G401.6 (cell line): ENCODE data around the gene PIGR.

Experiments
- FAIRE-seq: peaks from 2 replicates; lab custom pipeline; 2012; peaks lifted over from hg19 to GRCh38; lab: Jason Lieb, UNC

PIGR gene

DNA sequence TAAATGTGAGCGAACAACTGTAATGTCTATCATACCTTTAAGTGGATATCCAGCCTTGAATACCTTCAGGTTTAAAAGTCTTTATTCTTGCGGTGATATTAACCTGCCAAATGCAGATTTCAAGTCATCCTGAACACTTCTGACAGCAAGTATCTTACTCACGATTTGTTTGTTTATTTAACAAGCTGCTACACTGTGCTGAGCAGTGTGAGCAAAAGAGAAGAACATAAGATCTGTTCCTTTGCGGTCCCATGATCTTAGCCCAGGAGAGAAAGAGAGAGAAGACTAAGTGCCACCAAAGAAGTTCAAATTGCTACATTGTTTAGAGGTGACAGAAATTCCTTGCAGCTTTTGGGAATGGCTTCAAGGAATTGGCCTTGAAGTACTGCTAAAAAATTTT, 58.6 kb downstream of the PIGR start:
- no peak for FAIRE-seq

GRCh38 chr1:206886831-206887230, 59.4 kb downstream of the PIGR start:
- FAIRE-seq, result no peak

DNA sequence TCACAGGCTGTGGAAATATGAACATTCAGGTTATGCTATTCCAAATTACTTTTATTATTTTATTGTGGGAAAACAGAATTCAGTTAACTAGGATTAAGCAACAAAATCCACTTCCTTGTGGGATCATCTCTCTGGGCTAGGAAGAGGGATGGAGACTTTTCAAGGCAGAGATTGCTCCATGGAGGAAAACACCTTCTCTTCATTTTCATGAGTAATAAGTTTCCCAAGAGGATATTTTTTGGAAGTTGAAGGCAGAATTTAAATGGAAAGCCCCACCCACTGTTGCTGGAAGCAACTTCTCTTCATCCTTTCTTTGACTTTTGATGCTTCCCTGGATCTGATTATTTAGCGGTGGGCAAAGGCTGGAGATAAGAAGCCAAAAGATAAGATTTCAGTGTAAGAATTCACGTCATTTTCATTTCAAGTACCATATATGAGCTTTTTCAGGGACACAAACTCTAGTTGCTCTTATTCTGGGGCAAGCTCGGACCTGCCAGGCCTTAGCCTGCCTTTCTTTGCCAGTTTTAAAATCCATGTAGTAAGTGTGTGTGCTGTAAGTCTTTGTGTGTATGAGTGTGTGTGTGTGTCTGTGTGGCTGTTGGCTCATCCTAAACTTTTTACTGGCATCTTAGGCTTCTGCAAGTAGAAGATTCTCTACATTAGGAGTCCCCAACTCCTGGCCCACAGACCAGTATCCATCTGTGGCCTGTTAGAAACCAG, 60.8 kb downstream of the PIGR start:
- FAIRE-seq, result no peak

DNA sequence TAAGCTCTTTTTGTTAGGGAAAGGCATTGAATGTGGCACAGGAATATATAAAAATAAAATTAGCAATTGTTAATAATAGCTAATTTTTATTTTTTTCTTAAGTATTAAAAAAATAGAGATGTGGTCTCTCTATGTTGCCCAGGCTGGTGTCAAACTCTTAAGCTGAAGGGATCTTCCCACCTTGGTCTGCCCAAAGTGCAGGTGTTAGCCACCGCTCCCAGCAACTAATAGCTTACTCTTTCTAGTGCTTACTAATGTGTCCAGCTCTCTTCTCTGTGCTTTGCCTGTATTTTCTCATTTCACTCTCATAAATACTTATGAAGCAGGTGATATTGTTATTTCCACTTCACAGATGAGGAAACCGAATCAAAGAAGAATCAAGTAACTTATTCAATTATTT, 62.4 kb downstream of the PIGR start:
- no peak for FAIRE-seq

DNA sequence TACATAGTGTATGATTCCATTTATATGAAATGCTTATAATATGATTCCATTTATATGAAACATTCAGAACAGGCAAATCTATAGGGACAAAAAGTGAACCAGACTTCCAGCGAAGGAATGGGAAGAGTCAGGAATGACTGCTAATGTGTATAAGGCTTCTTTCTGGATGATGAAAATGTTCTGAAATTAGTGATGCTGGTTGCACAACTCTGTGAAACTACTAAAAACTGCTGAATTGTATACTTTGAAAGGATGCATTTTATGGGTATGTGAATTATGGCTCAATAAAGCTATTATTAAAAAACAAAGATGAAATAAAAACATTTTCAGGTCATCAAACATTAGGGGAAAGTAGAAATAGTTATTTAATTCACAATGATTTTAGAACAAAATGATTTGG, 63.1 kb downstream of the PIGR start:
- no peak for FAIRE-seq

DNA sequence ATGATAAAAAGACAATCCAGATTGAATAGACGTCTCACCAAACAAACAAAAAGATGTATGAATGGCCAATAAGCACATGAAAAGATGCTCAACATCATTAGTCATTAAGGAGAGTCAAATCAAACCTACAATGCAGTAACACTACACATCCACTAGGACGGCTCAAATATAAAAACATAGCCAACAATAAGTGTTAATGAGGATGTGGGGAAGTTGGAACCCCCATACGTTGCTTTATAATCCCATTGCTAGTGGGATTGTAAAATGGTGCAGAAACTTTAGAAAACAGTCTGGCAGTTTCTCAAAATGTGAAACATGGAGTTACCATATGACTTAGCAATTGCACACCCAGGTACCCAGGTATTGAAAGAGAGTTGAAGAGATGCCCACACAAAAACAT, 63.7 kb downstream of the PIGR start:
- FAIRE-seq, result no peak

DNA sequence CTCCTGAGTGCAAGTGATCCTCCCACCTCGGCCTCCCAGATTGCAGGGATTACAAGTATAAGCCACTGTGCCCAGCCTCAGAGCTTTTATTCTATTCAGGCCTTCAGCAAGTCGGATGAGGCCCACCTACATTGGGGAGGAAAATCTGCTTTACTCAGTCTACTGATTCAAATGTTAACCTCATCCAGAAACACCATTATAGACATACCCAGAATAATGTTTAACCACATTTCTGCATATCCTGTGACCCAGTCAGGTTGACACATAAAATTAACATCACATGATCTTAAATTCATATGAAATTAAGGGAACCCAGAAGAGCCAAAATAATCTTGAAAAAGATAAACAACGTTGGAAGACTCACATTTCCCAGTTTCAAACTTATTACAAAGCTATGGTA, 66.0 kb downstream of the PIGR start:
- no peak for FAIRE-seq
